Erythroblast (primary cell): Measurements from ENCODE around the gene SFRP5.
A peak's percentile ranks its signal among the peaks of the same experiment; 100 is the strongest.

Experiments
- DNase-seq, 2 experiments: peaks; one replicate each; lab custom pipeline; 2025; lab: John Stamatoyannopoulos, UW
- GATA1 ChIP-seq: IDR thresholded peaks from 2 replicates; pipeline ENCODE4 v1.6.1; 2011; ENCODE audit warnings: low read depth, mild to moderate bottlenecking, control low read depth, low read length, moderate library complexity
- POLR2A ChIP-seq: IDR thresholded peaks from 2 replicates; pipeline ENCODE4 v1.6.1; 2011; ENCODE audit warnings: mild to moderate bottlenecking, low read length

The SFRP5 gene

DNA sequence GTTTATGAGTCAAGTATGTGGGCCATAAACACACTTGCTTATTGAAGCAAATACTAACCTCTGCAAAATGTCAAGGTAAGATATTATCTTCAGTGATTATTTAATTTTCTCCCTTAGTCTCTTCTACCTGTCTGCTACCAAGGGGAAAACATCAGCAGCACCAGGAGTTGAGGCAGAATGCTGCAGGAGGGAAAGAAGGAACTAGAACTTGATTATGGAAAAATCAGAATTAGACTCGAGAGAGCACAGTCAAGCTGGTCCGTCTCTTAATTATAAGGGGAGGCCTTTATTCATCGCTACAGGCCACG is 39.8 kb downstream of the SFRP5 start:
- no peak for DNase-seq
- TF ChIP-seq GATA1 (no peak), POLR2A (no peak)

DNA sequence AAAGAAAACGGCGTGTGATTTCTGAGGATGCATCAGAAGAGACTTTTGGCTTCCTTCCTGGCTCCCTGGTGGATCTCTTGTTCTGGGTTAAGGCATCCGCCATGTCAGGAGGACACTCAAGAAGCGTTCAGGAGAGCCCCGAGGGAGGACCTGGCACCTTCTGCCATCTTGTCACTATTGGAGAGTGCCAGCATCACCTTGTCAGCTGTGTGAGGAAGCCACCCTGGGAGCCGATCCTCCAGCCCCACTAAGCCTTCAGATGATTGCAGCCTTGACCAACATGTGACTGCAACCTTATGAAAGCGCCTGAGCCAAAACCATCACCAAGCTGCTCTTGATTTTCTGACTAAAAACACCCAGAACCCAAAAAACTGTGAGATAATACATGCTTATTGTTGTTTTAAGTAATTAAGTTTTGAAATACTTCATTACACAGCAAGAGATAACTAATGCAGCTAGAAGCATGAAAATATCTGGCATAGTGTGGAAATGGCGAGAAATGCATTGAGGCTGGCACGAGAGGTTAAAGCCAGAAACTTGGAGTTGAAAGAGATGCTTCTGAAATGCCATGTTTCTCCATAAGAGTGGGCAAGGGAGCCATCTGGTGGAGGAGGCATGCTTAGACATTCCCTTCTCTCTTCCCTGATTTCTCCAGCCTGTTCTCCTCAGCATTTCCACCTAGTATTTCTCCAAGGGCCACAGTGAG is 40.3 kb downstream of the SFRP5 start:
- TF ChIP-seq GATA1 (no peak), POLR2A (no peak)
- DNase-seq: peak; percentile 64 to 84

DNA sequence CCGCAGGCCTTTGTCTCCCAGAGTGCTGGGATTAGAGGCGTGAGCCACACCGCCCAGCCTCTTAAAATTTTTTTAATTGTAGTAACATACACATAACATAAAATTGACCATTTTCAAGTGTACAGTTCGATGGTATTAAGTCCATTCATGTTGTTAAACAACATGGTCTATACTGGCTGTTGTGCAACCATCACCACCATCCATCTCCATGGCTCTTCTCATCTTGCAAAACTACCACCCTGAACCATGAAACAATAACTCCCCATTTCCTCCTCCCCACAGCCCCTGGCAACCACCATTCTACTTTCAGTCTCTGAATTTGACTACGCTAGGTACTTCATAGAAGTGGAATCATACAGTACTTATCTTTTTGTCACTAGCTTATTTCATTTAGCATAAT is 42.8 kb downstream of the SFRP5 start:
- DNase-seq: no peak
- no peak for TF ChIP-seq POLR2A
- TF ChIP-seq GATA1: no peak

DNA sequence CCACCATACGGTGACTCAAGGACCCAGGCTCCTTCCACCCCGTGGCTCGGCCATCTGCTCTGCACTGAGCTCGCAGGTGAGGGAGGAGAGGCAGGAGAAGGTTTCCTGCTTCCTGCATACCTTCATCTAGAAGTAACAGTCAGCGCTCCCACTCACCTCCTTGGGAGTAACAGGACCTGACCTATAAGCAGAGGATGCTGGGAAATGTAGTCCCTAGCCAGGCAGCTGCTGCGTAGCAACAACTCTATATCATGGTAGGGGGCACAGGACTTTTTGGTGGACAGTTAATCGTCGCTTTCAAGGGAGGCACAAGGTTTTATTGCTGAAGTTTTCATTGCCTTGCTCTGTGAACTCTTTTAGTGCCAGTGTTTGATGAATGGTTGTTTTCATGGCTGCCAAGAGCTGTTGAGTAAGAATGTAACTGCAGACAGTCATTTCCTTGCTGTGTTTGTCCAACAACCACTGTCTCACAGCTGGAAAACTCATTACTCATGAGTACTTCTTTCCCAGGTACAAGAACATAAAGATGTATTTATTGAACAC is 45.1 kb downstream of the SFRP5 start:
- no peak for TF ChIP-seq POLR2A
- no peak for TF ChIP-seq GATA1
- DNase-seq: no peak

DNA sequence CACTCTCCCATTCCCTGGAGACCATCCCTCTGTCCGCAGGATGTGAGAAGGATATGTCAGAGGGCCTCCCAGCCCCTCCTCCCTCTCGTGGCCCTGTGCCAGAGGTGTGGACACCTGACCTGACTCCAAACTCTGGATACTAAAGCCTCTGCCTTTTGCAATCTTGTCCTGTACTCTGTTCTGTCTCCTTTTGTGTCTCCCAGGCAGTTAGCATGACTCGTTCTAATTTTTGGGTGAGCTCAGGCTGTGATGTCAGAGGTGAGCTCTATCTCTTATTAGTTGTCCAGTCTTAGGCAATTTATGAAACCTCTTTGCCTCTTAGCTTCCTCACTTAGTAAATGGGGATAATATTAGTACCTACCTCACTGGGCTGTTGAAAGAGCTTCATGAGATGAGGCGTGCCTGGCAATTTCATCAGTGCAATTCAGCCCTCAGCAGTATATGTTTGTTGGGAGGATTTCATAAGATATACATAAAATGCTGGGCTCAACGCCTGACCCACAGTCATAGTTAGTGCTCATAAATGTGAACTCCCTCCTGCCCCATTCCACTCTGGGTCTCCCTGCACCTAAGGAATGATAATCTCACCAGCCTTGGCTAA is 47.4 kb downstream of the SFRP5 start:
- peak; percentile 26 to 60 for DNase-seq
- no peak for TF ChIP-seq GATA1
- no peak for TF ChIP-seq POLR2A

DNA sequence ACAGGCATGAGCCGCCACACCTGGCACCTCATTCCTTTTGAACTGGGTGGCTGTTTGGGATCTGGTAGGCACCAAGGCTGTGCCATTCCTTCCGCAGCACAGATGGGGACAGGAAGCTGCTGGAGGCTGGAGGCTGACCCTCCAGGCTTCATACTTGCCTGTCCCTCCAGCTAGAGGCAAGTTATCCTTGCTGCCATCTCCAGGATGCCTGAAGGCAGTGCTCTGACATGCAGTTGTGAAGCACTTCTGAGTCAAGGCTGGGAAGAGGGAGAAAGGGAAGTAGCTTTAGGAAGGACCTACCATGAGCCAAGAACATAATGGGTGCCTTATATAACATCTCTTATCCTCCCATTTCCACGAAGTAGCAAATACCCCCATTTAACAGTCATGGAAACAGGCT is 48.8 kb downstream of the SFRP5 start:
- no peak for DNase-seq

DNA sequence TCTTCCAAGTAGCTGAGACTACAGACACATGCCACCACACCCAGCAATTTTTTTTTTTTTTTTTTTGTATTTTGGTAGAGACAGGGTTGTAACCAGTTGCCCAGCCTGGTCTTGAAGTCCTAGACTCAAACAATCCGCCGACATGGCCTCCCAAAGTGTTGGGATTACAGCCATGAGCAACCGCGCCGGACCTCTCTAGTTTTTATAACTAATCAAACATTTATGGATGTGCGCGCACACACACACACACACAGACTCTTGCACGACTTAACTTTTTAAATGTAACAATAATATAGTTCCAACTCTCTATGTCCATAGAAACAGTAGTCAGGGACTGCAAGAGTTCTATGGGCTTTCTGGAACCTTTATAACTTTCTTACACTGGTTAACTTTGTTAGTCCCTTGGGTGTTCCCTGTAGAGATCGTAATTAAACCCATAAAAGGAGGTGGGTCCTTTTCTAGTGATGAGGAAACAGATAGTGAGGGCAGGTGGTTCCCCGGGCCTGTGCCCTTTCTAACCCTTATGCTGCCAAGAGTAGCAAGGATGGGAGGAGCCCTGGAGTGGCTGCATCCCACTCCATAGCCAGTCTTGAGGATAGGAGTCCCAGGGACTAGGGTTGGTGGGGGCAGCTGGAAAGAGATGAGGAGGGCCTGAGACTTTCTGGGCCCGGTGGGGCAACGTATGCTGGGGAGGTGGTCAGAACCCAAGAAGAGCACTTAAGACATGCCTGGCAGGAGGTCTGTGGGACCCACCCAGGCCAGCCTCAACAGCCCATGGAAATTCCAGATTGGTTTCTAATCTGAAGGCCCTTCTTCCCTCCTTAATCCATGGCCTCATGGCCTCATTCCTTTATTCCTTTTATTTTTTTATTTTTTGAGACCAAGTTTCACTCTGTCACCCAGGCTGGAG is 49.7 kb downstream of the SFRP5 start:
- DNase-seq: no peak
- TF ChIP-seq GATA1 (no peak), POLR2A (no peak)

More for the DNA sequence above, 48.8 kb downstream of the SFRP5 start:
- TF ChIP-seq GATA1: no peak
- no peak for TF ChIP-seq POLR2A

DNA sequence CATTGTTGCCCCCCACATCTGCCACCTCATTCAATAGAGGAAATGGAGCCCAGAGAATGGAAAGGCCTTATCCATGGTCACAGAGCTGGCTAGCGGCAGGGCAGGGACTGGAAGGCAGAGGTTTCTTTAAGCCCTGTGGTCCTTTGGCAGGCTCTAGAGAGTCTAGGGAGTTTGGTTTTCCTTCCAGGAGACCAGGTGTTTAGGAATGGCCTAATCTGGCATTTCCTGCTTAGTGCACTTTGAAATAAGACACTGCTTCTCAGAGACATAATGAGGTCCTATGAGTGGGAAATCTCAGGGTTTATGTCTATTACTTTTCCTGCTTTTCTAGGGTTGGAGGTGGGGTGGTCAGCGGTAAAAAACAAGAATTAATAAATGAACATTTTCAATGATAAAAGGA is 52.2 kb downstream of the SFRP5 start:
- DNase-seq: no peak
- TF ChIP-seq GATA1: no peak

DNA sequence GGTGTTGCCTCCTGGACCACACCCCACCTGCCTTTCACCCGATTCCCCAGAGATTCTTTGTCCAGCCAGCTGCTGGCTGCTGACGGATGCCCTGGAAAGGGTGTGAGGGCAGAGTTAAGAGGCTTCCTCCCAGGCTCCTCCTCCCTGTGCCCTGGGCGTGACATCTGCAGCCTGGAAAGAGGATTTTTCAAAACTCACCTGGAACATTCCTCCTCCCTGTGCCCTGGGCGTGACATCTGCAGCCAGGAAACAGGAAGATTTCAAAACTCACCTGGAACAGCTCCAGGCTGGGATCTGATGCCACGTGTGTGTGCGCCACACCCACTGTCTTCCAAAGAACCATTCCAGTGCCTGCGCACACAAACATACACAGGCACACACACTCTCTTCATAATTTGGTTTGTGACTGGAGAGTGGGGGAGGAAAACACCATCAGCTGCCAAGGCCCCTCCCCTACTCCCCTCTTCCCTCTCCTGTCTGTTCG is 53.1 kb downstream of the SFRP5 start:
- DNase-seq: no peak
- TF ChIP-seq GATA1 (no peak), POLR2A (no peak)

DNA sequence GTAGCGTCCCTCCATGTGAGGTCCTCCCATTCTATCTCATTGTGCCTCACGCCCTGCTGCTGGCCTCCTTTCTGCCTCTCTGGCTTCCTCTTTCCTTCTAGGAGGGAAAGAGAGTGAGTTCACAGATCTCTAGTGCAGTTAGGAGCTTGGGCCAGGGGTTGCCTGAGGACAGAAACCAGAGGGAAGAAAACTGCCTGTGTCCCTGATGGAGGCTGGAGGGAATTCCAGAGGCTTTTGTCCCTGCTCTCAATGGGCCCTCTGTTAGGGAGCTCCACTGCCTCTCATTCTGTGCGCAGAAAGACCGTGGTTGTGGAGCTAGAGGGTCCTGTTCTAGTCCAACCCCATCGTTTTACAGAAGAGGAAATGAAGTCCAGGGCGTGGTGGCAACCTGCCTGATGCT is 53.6 kb downstream of the SFRP5 start:
- no peak for TF ChIP-seq POLR2A
- TF ChIP-seq GATA1: no peak
- DNase-seq: peak in 1 of 2 experiments; percentile 23

DNA sequence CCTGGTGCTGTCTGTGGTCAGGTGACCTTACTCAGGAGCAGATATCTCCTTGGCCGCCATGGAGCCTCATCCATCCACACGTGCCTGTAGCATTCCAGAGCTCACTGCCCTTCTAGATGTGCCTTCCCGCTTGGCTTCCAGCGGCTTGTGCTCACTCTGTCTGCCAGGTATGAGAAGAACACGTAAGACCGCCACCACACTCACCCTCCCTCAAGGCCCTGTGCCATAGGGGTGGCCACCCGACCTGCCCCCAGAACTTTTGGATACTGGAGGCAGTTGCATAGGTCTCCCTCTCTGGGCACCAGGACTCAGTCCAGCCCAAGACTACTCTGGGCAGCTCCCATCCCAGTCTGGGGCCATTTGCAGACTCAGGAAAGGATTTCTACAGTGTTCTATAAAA is 54.2 kb downstream of the SFRP5 start:
- DNase-seq: no peak
- TF ChIP-seq POLR2A (no peak), GATA1 (no peak)
